HG02885 (cell line): ENCODE results near the gene NELFA.

Experiments
- ATAC-seq: cut with Tn5 transposase; IDR thresholded peaks from one replicate; pipeline ENCODE4 v1.9.1; 2021; ENCODE audit warnings: mild to moderate bottlenecking; ENCODE audit not compliant: unreplicated experiment, poor library complexity

NELFA gene

GRCh38 chr4:1971456-1972200 is 37.1 kb downstream of the NELFA start:
- ATAC-seq, result no peak

- no peak for ATAC-seq
These were observed 37.8 kb downstream of the NELFA start for GRCh38 chr4:1970926-1971325.

- ATAC-seq, result no peak
These were observed 38.6 kb downstream of the NELFA start for GRCh38 chr4:1969928-1970723.

GRCh38 chr4:1968686-1969295 is 40.0 kb downstream of the NELFA start:
- no peak for ATAC-seq

DNA sequence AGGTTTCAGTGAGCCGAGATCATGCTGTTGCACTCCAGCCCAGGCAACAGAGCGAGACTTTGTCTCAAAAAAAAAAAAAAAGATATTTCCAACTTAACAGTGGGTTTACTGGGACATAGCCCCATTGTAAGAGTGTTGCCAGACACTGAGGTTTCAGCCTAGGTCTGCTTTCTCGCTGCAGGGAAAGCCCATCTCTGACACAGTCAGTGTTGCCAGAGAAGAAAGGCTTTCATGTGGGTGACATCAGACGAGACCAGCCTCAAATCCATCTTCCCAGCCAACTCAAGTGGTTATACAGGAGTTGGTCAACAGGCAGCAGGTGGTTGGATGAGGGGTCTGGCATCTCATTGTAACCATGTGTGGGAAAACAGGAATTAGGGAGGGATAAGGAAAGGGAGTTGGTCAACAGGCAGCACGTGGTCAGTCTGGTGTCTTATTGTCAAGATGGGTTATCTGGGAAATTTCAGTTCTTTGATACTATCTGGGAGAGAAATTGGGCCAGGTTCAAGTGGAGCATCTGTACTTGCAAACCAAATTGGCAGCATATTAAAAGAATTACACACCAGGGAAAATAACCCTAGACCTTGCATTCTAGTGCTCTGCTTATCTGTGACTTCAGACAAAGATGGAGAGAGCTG is 41.1 kb downstream of the NELFA start:
- no peak for ATAC-seq

- no peak for ATAC-seq
These were observed 43.8 kb downstream of the NELFA start for GRCh38 chr4:1964971-1965370.

DNA sequence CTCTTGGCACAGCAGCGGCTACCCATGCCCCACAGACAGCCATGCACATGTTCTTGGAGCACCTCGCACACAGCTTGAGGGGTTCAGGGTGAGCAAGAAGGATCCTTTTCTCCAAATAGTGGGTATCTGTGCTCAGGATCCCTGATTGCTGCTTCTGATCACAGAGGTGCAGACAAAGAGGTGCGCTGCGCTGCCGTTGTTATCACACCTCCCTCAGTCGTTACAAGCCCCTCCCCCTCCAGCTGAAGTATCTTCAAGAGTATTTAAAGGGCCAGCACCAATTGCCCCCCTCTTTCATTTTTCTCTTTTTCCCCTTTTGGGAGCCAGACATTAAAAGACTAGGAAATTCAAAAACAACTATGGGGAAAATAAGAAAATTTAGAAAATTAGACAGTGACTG is 44.3 kb downstream of the NELFA start:
- no peak for ATAC-seq

- no peak for ATAC-seq
These were observed 45.8 kb downstream of the NELFA start for GRCh38 chr4:1962980-1963379.

DNA sequence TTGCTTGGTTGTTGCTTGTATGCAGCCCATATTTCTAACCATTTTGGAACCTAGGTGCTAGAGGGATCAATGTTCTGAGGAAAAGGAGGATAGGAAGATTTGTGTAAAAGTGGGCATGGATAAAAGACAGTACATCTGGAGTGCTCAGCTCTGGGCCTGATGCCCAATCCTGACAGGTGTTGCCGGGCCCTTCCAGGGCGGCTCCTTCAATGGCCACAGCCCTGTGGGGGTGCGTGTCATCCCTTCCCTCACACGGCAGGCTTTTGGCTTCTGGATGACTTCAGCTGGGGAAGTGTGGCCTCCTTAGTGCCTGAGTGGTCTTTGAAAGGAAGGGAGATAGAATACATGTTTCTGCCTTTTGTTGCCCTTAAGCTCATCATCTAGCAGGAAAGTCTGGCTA is 47.2 kb downstream of the NELFA start:
- no peak for ATAC-seq

DNA sequence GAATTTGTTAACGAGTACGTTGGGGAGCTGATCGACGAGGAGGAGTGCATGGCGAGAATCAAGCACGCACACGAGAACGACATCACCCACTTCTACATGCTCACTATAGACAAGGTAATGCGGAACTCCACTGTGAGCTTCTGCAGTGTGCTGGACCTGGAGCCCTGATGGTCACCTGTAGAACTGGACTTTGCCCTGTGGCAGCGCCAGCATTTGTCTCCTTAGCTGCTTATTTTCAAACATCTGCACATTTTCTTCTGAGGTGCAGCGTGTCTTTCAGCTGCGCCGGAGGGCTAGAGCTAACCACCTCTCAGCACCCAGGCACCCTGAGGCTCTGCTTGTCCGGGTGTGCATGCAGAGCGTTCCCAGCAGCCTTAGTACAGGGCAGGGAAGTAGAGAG is 47.7 kb downstream of the NELFA start:
- no peak for ATAC-seq

- no peak for ATAC-seq
These were observed 48.5 kb downstream of the NELFA start for GRCh38 chr4:1960170-1960825.

- no peak for ATAC-seq
These were observed 49.7 kb downstream of the NELFA start for GRCh38 chr4:1959104-1959384.

GRCh38 chr4:1958276-1959103 is 50.3 kb downstream of the NELFA start:
- ATAC-seq, result no peak

DNA sequence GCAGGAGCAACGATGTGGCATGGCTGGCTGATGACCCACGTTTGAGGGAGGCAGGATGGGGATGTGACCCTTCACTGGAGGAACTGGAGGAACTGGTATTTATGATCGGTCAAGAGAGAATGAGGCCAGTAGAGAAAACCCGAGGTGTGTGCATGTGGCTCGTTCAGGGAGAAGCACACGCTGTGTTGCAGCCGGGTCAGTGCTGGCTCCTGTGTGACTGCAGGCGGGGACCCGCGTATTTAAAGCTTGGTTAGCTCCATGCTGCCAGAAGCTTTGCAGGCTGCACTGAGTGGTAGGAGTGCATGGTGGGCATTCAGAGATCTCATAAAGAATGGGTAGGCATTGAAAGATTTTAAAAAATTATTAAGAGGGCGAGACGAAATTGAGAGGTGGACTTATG is 52.1 kb downstream of the NELFA start:
- no peak for ATAC-seq

GRCh38 chr4:1953335-1953734 is 55.4 kb downstream of the NELFA start:
- no peak for ATAC-seq

DNA sequence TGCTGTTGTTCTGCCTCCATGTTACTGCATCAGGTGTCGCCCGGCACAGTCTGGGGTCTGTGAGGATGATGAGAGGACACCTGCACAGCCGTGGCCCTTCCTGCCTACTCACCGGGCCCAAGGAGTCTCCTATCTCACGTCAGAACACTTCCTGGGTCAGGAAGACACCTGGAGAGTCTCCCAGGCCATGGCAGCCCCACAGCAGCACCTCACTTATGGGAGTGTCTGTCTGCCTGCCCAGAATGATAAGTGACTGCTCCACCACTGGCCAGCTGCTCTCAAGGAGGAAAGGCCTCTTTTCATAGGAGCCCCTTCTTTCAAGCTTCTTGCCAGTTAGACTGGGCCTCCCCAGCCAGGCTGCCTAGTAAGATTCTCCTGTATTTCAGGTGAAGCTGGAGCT is 56.1 kb downstream of the NELFA start:
- ATAC-seq, result no peak

DNA sequence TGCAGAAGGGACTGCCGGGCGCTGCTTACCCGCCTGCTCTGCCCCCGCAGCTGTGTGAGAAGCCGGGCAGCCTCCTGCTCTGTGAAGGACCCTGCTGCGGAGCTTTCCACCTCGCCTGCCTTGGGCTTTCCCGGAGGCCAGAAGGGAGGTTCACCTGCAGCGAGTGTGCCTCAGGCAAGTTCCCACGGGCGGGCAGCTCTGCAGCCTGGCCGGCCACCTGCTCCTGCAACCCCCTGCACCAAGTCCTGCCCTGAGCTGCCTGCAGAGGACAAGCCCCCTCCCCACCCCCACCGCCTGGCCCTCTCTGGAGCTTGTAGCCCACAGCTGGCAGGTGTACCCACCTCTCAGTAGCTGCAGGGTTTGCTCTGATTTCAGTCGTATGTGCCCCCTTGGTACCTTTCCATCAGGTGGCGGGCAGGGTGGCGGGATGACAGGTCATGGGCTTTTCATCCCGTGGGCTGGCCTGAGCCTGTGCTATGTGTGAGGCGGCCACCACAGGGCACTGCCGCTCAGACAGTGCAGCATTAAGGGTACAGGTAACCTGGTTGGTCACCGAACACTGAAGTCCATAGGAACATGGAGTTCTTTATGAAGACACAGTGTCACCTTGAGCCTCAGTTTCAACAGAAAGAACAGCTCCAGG is 56.6 kb downstream of the NELFA start:
- no peak for ATAC-seq

DNA sequence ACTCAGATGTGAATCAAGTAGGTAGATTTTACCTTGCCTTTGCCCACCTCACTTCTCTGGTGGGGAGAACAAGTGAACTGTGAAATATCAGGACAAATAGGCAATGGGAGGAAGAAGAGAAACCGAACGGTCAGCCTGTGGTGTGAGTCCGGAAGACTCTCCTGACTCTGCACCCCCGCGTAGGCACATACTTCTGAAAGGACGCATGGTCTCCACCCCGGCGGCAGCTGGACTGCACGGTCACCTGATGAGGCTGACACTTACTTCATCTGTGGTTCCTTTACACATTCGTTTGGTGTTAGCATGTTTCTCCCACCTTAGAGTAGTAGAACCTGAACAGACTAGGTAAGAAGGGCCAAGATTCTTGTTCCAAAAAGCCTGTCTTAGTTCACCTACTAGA is 58.4 kb downstream of the NELFA start:
- no peak for ATAC-seq

DNA sequence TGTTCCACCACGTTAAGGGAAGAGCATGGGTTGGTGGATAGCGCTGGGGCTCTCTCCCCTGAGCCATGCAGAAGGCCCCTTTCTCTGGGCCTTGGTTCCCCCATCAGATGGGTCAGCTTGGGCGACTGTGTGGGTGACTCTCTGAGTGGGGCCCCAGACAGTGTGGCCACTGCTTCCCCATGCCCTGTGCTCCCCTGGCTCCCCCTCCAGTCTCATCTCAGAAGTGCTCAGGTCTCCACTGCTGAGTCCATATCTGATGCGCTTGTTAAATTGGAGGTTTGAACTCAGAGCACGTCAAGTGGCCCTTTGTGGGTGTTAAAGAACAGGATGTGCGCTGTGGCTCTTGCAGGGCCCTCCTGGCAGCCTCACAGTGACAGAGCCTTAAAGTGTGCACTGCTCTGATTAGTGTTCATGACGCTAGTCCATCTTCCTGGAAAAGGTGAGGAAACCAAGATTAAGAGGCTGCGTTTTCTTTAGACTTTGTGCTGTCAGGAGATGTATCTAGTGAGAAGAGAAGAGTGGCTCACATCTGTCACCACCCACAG is 59.8 kb downstream of the NELFA start:
- ATAC-seq, result no peak
